Measurements from ENCODE around the gene MYH15. TPM values are rescaled to one million over a fixed set of nuclear protein-coding genes. Genes with fewer than 3 reads are reported as not detected.

Gene MYH15
- total RNA-seq, 1 donor from 2014 or later = not detected

- Histone ChIP-seq H3K4me3 (no peak overlapping the region), H3K4me1 (no peaks in the 10 kb centered on the region), H3K9me3 (no peaks in the 10 kb centered on the region), H3K27ac (no peak overlapping the region), H3K27me3 (no peaks in the 10 kb centered on the region), H3K36me3 (no peaks in the 10 kb centered on the region)
- DNase-seq (ENCODE audit: extremely low spot score in 2 of 2) = no peak
- no peak for TF ChIP-seq POLR2AphosphoS5 (IDR thresholded peaks at IDR 0.05; ENCODE audit: insufficient read depth in 1 of 2, low read depth in 1 of 2)
- no peak for TF ChIP-seq POLR2A (IDR thresholded peaks at IDR 0.05)
- TF ChIP-seq CTCF (IDR thresholded peaks at IDR 0.05) = no peak
- intact Hi-C loops (cut with DNase I) = no loop called here
Measured at GRCh38 chr3:108438542-108438941, 71.9 kb downstream of the MYH15 start.

- Histone ChIP-seq H3K9me3 (no peaks in the 10 kb centered on the region), H3K36me3 (no peaks in the 10 kb centered on the region), H3K27ac (no peak overlapping the region), H3K4me1 (no peaks in the 10 kb centered on the region), H3K27me3 (no peaks in the 10 kb centered on the region), H3K4me3 (no peak overlapping the region)
- no peak for DNase-seq (ENCODE audit: extremely low spot score in 2 of 2)
- intact Hi-C loops (cut with DNase I) = no loop called here
- TF ChIP-seq POLR2A (IDR thresholded peaks at IDR 0.05) (no peak), CTCF (IDR thresholded peaks at IDR 0.05) (no peak), POLR2AphosphoS5 (IDR thresholded peaks at IDR 0.05; ENCODE audit: insufficient read depth in 1 of 2, low read depth in 1 of 2) (no peak)
Measured at GRCh38 chr3:108437439-108437838, 73.0 kb downstream of the MYH15 start.

GRCh38 chr3:108433928-108434327 lies 76.5 kb downstream of the MYH15 start:
- no peak for DNase-seq (ENCODE audit: extremely low spot score in 2 of 2)
- Histone ChIP-seq H3K4me1 (peaks cover under 1% of the 10 kb centered on the region), H3K27me3 (no peaks in the 10 kb centered on the region), H3K4me3 (no peak overlapping the region), H3K36me3 (no peaks in the 10 kb centered on the region), H3K27ac (no peak overlapping the region), H3K9me3 (no peaks in the 10 kb centered on the region)
- intact Hi-C loops (cut with DNase I) = no loop called here
- TF ChIP-seq POLR2AphosphoS5 (IDR thresholded peaks at IDR 0.05; ENCODE audit: insufficient read depth in 1 of 2, low read depth in 1 of 2) = no peak
- no peak for TF ChIP-seq CTCF (IDR thresholded peaks at IDR 0.05)
- no peak for TF ChIP-seq POLR2A (IDR thresholded peaks at IDR 0.05)

GRCh38 chr3:108432431-108432830 lies 78.0 kb downstream of the MYH15 start:
- no peak for DNase-seq (ENCODE audit: extremely low spot score in 2 of 2)
- Histone ChIP-seq H3K36me3 (no peaks in the 10 kb centered on the region), H3K27ac (no peak overlapping the region), H3K9me3 (no peaks in the 10 kb centered on the region), H3K4me1 (peaks cover 9% of the 10 kb centered on the region), H3K4me3 (no peak overlapping the region), H3K27me3 (no peaks in the 10 kb centered on the region)
- intact Hi-C loops (cut with DNase I) = no loop called here
- TF ChIP-seq CTCF (IDR thresholded peaks at IDR 0.05) (no peak), POLR2A (IDR thresholded peaks at IDR 0.05) (no peak), POLR2AphosphoS5 (IDR thresholded peaks at IDR 0.05; ENCODE audit: insufficient read depth in 1 of 2, low read depth in 1 of 2) (no peak)

- Histone ChIP-seq H3K9me3 (no peaks in the 10 kb centered on the region), H3K27me3 (no peaks in the 10 kb centered on the region), H3K4me1 (peaks cover 9% of the 10 kb centered on the region), H3K4me3 (no peak overlapping the region), H3K36me3 (no peaks in the 10 kb centered on the region), H3K27ac (no peak overlapping the region)
- intact Hi-C loops (cut with DNase I) = no loop called here
- no peak for DNase-seq (ENCODE audit: extremely low spot score in 2 of 2)
- TF ChIP-seq POLR2A (IDR thresholded peaks at IDR 0.05) (no peak), CTCF (IDR thresholded peaks at IDR 0.05) (no peak), POLR2AphosphoS5 (IDR thresholded peaks at IDR 0.05; ENCODE audit: insufficient read depth in 1 of 2, low read depth in 1 of 2) (no peak)
Measured at GRCh38 chr3:108430540-108430939, 79.9 kb downstream of the MYH15 start.

Measured in vagina (tissue), 2 donors.